ENCODE data around the gene DNASE1L3.
"Not testable (repeated sequence)": the region's sequence is repeated elsewhere in the genome, so short reads cannot be mapped to it uniquely, and the experiment has no call there.

The DNASE1L3 gene

DNA sequence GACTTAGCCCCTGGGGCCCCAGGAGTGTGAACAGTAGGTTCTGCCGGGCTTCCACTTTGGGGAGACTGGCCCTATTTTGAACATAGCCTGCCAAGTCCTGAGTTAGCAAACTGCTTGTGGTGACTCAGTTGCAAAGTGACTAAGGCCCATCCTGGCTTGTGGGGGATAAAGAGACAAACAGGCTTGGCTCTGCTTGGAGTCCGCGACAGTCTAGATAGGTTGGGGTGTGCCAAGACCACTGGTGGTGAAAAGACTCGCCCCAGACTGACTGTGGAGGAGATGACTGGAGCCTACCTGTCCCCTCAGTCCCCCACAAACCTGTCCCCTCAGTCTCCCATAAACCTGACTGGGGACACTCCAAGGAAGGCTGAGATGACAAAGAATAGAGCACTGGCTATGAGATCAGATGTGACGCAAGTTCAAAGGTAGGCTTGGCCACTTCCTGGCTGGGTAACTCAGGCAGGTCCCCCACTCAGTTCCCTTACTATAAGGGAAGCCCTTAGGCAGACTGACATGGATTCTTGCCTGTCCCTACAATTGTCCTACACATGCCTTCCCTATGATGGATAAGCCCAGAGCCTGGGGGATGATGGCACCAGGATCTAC, 4.3 kb downstream of the DNASE1L3 start:
- TF ChIP-seq, protein P1, sequence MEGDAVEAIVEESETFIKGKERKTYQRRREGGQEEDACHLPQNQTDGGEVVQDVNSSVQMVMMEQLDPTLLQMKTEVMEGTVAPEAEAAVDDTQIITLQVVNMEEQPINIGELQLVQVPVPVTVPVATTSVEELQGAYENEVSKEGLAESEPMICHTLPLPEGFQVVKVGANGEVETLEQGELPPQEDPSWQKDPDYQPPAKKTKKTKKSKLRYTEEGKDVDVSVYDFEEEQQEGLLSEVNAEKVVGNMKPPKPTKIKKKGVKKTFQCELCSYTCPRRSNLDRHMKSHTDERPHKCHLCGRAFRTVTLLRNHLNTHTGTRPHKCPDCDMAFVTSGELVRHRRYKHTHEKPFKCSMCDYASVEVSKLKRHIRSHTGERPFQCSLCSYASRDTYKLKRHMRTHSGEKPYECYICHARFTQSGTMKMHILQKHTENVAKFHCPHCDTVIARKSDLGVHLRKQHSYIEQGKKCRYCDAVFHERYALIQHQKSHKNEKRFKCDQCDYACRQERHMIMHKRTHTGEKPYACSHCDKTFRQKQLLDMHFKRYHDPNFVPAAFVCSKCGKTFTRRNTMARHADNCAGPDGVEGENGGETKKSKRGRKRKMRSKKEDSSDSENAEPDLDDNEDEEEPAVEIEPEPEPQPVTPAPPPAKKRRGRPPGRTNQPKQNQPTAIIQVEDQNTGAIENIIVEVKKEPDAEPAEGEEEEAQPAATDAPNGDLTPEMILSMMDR (IDR thresholded peaks at IDR 0.05; ENCODE audit: insufficient read depth, low read length, poor library complexity, severe bottlenecking) = no peak
- Histone ChIP-seq H3K4me3 (replicated peaks; ENCODE audit: low read depth, low read length) (no peak overlapping the region), H3K27me3 (replicated peaks; ENCODE audit: control insufficient read depth, insufficient read depth, low read length) (no peaks in the 10 kb centered on the region), H3K36me3 (ENCODE audit: control insufficient read depth, insufficient read depth, low read length) (no peaks in the 10 kb centered on the region; the same call in 1 of the 2 replicates)
- peak; percentile 41 for DNase-seq (ENCODE audit: extremely low read depth, insufficient read length)

DNA sequence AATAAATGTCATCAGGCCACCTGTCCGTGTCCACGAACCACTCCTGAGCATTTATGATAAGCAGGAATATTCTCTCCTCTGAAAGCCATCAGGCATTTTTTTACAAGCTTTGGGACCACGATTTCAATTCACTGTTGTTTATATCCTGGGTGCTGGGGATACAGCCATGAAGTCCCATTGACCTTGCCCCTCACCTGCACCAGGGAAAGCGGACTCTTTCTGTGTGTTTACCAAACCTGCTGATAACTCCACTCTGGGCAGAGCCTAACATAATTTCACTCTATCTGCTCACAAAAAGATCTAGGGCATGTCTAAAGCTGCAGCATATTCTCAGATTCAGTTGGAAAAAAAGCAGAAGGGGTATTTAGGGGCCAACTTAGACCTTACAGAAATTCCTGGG, 4.8 kb downstream of the DNASE1L3 start:
- Histone ChIP-seq H3K4me3 (replicated peaks; ENCODE audit: low read depth, low read length) (no peak overlapping the region), H3K36me3 (ENCODE audit: control insufficient read depth, insufficient read depth, low read length) (no peaks in the 10 kb centered on the region; the same call in 1 of the 2 replicates), H3K27me3 (replicated peaks; ENCODE audit: control insufficient read depth, insufficient read depth, low read length) (no peaks in the 10 kb centered on the region)
- TF ChIP-seq, protein P1 (IDR thresholded peaks at IDR 0.05; ENCODE audit: insufficient read depth, low read length, poor library complexity, severe bottlenecking) = no peak
- DNase-seq (ENCODE audit: extremely low read depth, insufficient read length) = no peak

DNA sequence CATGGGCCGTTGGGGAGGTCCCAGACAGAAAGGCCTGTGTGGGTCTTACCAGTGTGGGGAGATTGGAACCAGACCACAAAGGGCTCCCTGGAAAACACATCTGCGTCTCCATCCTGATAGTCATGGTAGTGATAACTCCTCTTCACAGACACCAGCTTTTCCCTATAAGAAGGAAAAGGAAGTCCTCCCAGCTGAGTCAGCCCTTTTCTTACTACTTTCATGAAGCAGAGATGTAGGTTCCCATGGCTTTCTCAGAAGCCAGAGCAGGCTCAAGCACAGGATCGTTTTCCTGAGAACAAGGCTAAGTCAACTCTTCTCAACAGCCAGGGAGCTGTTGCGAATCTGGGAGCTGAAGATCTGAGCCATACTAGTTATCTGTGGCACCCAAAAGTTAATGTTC, 6.1 kb downstream of the DNASE1L3 start:
- no peak for DNase-seq (ENCODE audit: extremely low read depth, insufficient read length)
- no peaks in the 10 kb centered on the region; the same call in 1 of the 2 replicates for H3K36me3 ChIP-seq (ENCODE audit: control insufficient read depth, insufficient read depth, low read length)
- TF ChIP-seq, protein P1 (IDR thresholded peaks at IDR 0.05; ENCODE audit: insufficient read depth, low read length, poor library complexity, severe bottlenecking) = no peak
- no peak overlapping the region for H3K4me3 ChIP-seq (replicated peaks; ENCODE audit: low read depth, low read length)
- H3K27me3 ChIP-seq (replicated peaks; ENCODE audit: control insufficient read depth, insufficient read depth, low read length) = no peaks in the 10 kb centered on the region

DNA sequence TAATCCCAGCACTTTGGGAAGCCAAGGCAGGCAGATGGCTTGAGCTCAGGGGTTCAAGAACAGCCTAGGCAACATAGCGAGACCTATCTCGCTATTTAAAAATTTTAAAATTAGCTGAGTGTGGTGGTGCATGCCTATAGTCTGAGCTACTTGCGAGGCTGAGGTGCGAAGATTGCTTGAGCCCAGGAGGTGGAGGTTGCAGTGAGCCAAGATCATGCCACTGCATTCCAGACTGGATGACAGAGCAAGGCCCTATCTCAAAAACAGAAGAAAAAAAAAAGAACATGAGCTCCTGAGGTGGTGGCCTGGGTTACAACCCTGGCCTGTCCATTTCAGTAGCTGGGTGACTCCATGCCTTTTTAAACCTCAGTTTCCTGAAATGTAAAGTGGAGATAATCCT, 7.2 kb downstream of the DNASE1L3 start:
- H3K27me3 ChIP-seq (replicated peaks; ENCODE audit: control insufficient read depth, insufficient read depth, low read length) = no peaks in the 10 kb centered on the region
- no peak for DNase-seq (ENCODE audit: extremely low read depth, insufficient read length)
- no peaks in the 10 kb centered on the region; the same call in 1 of the 2 replicates for H3K36me3 ChIP-seq (ENCODE audit: control insufficient read depth, insufficient read depth, low read length)
- no peak overlapping the region for H3K4me3 ChIP-seq (replicated peaks; ENCODE audit: low read depth, low read length)
- TF ChIP-seq, protein P1 (IDR thresholded peaks at IDR 0.05; ENCODE audit: insufficient read depth, low read length, poor library complexity, severe bottlenecking) = no peak

DNA sequence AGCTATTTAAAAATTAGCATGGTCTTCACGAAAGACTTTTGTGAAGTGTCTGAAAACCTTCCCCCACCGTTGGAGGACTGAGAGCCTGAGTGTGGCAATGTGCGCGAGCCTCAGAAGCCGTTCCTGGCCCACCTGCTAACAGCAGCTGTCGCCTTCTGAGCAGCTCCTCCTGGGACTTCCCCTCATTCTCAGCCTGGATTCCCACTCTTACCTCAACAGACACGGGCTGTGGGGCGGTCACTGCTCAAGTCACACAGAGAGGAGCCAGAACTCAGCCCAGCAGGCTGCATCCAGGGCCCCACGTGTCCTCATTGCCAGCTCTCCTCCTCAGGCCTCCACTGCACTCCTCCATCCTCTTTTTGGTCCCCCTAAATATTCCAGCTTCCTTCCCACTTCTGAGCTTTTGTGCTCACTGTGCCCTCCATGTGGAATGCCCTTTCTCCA, 7.8 kb downstream of the DNASE1L3 start:
- DNase-seq (ENCODE audit: extremely low read depth, insufficient read length) = peak; percentile 73
- no peaks in the 10 kb centered on the region for H3K27me3 ChIP-seq (replicated peaks; ENCODE audit: control insufficient read depth, insufficient read depth, low read length)
- H3K36me3 ChIP-seq (ENCODE audit: control insufficient read depth, insufficient read depth, low read length) = no peaks in the 10 kb centered on the region; the same call in 1 of the 2 replicates
- no peak overlapping the region for H3K4me3 ChIP-seq (replicated peaks; ENCODE audit: low read depth, low read length)
- TF ChIP-seq, protein P1 (IDR thresholded peaks at IDR 0.05; ENCODE audit: insufficient read depth, low read length, poor library complexity, severe bottlenecking) = no peak

DNA sequence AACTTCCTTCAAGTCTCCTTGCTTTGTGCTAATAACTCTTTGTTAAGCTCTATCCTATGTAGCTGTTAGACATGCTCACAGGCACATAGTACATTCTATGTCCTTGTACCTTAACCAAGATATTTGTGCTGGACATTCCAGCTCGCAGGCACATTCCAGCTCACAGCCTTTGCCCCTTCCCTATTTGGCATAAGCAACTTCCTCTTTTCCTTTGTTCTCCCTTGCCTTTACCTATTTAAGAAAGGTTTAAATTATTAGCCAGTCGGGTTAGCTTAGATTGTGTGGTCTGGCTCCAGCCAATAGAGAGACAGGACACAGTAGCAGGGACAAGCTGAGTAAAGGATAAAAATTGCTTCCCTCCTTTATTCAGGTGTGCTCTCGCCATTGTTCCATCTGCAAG, 9.3 kb downstream of the DNASE1L3 start:
- not testable (repeated sequence) for H3K4me3 ChIP-seq (replicated peaks; ENCODE audit: low read depth, low read length); H3K27me3 ChIP-seq (replicated peaks; ENCODE audit: control insufficient read depth, insufficient read depth, low read length); DNase-seq (ENCODE audit: extremely low read depth, insufficient read length); H3K36me3 ChIP-seq (ENCODE audit: control insufficient read depth, insufficient read depth, low read length)

Data from GM06990 (cell line).